GM21526 (cell line): ENCODE measurements around the gene ANKRD2.
A peak's percentile ranks its signal among the peaks of the same experiment; 100 is the strongest.

Experiments used
- ATAC-seq: cut with Tn5 transposase; IDR thresholded peaks from one replicate; pipeline ENCODE4 v1.9.1; 2021; ENCODE audit warnings: moderate library complexity; ENCODE audit not compliant: unreplicated experiment, low FRiP score

Gene ANKRD2

DNA sequence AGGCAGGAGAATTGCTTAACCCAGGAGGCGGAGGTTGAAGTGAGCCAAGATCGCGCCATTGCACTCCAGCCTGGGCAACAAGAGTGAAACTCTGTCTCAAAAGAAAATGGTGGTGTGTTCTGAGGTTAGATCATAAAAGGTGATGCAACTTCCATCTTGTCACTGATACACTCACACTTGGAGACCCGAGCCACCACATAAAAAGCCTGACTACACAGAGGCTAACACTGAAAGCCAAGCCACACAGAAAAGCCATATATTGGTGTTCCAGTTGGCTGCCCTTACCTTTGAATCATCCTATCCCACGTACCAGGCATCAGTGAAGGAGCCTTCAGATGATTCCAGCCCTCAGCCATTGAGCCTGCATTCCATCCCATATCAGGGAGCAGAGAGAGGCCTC is 56.7 kb downstream of the ANKRD2 start:
- no peak for ATAC-seq

- no peak for ATAC-seq
Measured at GRCh38 chr10:97631098-97631497, 58.5 kb downstream of the ANKRD2 start.

DNA sequence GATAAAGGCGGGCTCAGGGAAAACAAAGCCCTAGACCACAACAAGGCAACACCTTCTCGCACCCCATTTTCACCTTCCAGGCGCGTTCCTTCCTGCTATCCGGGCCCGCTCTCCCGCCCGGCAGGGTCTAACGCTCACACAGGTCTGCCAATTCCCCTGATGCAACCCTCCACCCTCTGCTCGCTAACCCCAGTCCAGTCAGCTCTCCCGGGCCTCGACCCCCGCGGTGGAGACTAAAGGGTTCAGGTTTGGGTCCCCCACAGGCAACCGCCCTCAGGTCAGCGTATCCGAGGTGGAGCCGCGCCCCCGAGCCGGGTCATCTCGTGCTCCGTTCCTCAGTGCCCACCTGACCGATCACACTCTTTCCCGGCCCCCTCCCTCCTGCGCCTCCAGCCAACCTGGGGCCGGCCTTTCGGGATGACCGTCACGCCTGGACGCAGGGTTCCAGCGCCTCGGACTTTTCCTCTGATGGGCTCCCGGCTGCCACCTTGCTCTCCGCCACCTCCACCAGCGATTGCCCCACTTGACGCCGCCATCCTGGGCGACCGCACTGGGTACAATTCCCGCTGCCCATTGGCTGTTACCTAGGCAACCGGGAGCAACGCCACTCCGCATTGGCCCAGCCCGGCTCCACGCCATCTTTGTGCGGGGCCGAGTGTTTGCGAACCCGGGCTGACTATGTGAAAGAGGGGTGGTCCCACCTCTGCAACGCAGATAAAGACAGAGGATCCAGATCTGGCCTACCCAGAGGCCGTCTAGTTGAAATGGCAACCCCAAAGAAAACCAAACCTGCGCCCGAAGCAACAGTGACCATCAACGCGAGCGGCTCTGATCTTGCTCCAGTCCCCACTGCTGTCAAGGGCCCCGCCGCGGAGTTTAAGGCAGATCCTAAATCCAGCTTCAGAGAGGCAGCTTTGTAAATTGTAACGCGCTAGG is 60.6 kb downstream of the ANKRD2 start, which contains the start of gene MORN4:
Gene MORN4, minus strand, starts transcription at position 552 of the 936 bp plus-strand sequence. CDS start 13,847 bp downstream, outside the sequence.
- peak; percentile 97 for ATAC-seq
